HPDE6-E6E7 (cell line): ENCODE results near the gene MDFI.
A peak's percentile ranks its signal among the peaks of the same experiment; 100 is the strongest.

Experiments
- DNase-seq: peaks from one replicate; pipeline ENCODE4 v3.0.0; 2011; ENCODE audit warnings: missing footprints; ENCODE audit errors: extremely low spot score

The MDFI gene, protein sequence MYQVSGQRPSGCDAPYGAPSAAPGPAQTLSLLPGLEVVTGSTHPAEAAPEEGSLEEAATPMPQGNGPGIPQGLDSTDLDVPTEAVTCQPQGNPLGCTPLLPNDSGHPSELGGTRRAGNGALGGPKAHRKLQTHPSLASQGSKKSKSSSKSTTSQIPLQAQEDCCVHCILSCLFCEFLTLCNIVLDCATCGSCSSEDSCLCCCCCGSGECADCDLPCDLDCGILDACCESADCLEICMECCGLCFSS

DNA sequence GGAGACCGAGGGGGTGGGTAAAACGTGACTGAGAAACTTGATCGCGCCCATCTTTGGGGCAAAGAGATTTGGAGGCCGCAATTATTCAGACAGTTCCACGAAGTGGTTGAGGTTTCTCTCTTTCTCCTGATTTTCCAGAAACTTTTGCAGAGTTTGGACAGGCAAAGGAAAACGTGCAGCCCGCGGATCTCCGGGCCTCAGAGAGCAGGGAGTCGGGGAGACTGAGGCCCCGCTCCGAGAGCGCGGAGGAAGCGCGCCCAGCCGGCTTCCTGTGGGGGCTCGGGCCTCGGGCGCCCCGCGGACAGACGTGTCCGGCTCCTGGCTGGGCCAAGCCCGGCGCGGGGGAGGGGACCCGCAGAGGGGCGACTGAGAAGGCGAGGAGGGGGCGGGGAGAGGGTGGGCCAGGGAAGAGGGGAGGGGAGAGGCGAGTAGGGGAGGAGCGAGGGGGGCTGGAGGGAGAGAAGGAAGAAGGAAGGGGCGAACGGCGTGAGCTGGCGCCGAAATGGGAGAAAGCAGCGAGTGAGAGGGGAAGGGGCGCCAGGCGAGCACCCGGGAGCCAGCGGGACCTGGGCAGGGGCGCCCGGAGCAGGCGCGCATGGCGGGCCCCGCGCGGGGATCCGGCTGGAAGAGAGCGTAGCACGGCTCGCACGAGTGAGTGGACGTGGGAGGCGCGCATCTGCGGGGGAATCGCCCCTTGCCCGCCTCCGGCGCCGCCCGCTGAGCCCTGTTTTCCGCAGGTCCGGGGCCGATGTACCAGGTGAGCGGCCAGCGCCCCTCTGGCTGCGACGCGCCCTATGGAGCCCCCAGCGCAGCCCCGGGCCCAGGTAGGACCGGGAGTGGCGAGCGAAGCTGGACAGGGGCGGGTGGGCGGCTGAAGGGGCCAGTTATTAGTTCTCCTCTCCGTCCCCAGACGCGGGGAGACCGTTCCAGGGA, at the start of gene MDFI:
Gene MDFI, plus strand, starts transcription at position 467 of the 933 bp plus-strand sequence. Its CDS starts 282 bp downstream, at position 749.
- DNase-seq, result no peak

- no peak for DNase-seq
Measured at GRCh38 chr6:41589223-41589622, 49.0 kb upstream of the MDFI start.

DNA sequence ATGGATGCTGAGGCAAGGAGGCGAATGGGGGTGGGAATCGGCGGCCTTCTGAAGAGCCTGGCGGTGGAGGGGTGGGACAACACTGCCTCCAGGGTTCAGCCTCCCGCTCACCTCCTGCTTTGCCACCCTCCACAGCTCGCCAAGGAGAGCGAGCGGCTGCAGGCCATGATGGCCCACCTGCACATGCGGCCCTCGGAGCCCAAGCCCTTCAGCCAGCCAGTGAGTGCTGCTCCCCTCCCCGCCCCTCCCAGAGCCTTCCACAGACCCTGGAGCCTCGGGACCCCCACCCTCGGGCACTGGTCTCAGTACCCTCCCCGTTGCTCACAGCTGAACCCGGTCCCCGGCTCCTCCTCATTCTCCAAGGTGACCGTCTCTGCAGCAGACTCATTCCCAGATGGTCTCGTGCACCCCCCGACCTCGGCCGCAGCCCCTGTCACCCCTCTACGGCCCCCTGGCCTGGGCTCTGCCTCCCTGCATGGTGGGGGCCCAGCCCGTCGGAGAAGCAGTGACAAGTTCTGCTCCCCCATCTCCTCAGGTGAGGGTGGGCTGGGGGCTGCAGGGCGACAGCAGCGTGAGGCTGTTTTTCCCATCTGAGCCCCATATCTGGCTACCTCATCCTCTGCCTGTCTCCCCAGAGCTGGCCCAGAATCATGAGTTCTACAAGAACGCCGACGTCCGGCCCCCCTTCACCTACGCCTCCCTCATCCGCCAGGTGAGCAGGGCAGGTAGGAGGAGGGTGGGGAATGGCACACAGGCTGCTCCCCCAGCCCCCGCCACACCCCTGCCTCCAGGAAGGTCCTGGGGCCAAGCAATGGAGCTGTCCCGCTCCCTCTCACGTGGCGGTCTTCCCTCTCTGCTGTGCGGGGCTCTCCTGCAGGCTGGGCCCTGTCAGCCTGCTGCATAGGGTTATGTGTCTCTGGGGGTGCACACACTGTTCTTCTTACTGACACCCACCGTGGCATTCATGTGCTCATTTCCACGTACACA, 48.3 kb upstream of the MDFI start:
- DNase-seq, result no peak

GRCh38 chr6:41591122-41591521, 47.1 kb upstream of the MDFI start:
- no peak for DNase-seq

DNA sequence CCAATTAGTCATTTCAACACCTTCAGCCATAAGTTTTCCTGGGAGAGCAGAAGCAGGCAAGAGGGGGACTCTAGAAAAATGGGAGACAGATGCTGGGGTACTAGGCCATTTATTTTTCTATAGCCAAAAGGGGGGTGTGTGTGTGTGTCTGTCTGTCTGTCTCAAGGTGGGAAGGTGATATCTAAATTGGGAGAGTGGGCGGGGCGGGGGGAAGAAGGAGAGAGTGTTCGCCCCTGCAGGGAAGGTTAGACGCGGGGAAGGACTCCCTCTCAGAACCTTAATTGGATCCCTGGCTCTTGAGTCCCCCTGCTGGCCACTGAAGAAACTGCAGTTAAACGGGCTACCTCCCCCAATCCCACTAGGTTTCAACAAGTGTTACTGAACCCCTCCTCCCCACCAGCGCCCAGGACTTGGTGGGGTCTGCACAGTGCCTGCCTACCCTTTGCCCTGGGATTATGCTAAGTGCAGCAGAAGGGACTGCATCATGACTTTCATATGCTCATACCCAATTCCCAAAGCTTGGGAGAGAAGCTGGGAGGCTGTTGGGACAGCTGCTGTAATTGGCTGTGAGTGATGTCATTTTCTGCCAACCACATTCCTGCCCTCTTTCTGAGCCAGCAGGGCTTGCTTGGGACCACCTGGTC, 46.3 kb upstream of the MDFI start:
- peak; percentile 78 for DNase-seq

- DNase-seq, result no peak
Measured at GRCh38 chr6:41593406-41593805, 44.9 kb upstream of the MDFI start.

GRCh38 chr6:41593839-41594238, 44.4 kb upstream of the MDFI start:
- DNase-seq, result no peak

GRCh38 chr6:41594326-41594725, 43.9 kb upstream of the MDFI start:
- no peak for DNase-seq

- no peak for DNase-seq
Measured at GRCh38 chr6:41594766-41595165, 43.5 kb upstream of the MDFI start.

DNA sequence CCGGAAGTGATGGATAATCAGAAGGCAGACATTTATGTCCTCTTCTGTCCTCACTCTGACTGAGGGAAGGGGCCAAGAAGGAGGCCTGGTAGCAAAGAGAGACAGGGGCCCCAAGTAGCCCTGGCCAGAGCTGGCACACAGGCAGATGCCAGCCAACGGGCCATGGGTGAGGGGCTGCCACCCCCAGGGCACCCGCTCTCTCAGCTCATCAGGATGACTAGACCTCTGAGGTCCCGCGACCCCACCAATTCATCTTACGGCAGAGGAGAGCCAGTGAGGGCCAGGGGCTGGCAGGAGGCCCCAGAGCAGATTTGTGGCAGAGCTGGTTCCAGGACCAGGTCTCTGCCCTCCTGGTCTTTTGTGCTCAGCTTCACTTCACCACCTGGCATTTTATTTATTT, 43.1 kb upstream of the MDFI start:
- no peak for DNase-seq

- DNase-seq, result no peak
Measured at GRCh38 chr6:41596096-41596685, 42.1 kb upstream of the MDFI start.

GRCh38 chr6:41596807-41597206, 41.5 kb upstream of the MDFI start:
- DNase-seq, result no peak

DNA sequence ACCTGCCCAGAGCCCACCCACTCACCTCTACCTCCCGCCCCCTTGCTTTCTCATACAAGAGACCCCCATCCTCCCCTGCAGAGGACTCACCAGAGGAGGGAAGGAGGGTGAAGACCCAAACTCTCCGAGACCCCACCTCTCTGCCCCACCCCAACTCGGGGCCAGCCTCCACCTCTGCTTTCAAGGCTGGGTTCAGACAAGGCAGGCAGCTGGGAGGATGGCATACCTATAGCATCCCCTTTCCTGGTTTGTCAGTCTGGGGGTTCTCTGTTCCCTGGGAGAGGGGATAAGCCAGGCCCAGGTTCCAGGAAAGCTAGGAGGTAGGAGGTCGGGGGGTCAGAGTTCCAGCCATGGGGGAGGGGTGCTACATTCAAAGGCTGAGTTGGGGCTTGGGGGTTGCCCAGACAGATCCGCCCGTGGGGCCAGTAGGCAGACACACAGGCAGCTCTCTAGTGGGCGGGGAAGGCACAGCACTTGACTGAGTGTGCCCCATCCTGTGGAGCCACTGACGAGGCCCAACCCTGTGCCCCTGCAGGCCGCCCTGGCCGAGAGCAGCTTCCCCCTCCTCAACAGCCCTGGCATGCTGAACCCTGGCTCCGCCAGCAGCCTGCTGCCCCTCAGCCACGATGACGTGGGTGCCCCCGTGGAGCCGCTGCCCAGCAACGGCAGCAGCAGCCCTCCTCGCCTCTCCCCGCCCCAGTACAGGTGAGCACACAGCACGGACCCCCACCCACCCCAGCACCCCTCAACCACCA, 40.8 kb upstream of the MDFI start:
- no peak for DNase-seq

- DNase-seq, result no peak
Measured at GRCh38 chr6:41598670-41599014, 39.6 kb upstream of the MDFI start.

DNA sequence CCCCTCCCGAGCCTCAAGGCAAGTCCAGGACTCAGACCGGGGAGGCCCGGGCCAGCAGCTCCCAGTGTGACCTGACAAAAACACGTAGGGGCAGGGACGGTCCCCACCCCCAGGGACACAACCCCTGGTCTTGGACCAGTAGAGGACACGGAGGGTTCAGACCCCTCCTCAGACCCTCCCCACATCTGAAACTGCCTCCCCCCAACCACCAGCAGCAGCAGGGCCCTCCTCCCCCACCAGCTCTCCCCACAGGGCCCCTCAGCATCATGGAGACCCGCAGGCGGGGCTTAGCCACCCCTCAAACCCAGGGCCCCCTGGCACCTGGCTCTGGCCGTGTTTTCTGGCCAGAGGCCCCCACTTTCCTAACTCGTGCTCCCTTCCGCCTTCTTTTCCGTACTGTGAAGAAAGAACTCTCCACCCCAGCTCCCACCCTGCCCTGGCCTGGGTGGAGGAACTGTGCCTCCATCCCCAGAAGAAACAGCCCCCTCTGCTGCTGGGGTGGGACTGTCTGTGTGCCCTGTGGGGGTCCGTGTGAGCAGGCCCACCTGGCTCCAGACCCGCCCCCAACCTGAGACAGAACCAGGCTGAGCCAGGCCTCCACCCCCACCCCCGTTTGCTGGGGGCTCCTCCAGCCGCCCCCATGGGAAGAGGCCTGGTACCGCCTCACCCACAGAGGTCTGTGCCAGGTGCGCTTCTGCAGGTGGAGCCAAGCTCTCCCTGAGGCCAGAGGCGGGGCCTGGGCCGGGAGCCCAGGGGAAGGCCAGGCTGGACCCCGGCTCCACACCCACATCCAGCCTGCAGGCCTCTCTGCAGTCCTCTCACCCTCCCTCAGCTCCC, 39.0 kb upstream of the MDFI start:
- no peak for DNase-seq

- no peak for DNase-seq
Measured at GRCh38 chr6:41599852-41600445, 38.3 kb upstream of the MDFI start.

DNA sequence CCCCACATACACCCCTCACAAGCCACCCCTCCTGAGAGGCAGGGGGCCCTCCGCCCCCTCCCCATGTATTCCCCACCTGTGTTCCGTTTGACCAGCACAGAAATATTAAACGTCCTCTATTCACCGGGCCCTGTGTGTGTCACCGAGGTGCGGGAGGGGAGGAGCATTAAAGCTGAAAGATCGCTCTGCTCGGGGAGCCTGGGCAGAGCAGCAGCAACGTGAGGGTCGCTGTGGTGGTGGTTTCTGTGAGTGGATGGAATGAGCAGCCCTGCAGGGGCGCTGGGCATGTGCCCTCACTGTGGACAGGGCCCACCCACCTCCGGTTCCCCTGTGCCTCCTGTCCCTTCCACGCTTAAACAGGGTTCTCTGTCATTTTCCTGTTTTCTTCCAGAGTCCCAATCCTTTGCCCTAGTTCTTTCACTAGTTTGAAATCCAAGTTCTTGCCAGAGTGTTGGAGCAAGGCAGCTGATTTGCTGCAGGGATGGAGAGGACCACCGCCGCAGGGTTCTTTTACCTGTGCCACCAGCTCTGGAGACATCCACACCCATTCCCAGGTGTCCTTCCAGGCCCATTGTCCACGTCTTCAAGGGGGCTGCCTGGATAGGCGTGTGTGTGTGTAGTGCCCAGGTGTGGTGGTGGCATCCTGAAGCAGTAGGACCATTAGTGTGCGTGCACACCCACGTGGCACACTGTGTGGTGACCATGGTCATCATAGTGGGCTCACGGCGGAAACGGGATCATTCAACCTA, 37.6 kb upstream of the MDFI start:
- no peak for DNase-seq

DNA sequence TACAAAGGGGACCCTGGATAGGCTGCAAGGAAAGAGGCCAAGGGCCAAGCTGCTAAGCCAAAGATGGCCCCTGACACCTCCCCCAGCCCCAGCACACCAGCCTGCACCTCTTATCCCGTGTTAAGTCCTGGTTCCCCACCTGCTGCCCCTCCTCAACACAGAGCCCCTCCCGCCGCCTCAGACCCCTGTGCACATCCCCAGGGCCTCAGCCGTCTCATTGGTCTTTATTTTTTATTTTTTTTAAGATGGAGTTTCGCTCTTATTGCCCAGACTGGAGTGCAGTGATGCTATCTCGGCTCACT, 37.1 kb upstream of the MDFI start:
- DNase-seq, result no peak

- no peak for DNase-seq
Measured at GRCh38 chr6:41602422-41602743, 35.9 kb upstream of the MDFI start.
